ENCODE results near the gene MYO7B. TPM values are rescaled to one million over a fixed set of nuclear protein-coding genes. Genes with fewer than 3 reads are reported as not detected.

The MYO7B gene
- total and polyA plus RNA-seq, 4 donors, result 0.51 to 4.7 (median 1.9) TPM

GRCh38 chr2:127562936-127563335, 27.5 kb downstream of the MYO7B start:
- no peak overlapping the region for H3K9ac ChIP-seq (ENCODE audit: insufficient read depth in 1 of 2, low read length in 2 of 2)
- 37 to 73% methylated on average over 2 of the region's 2 CpGs for WGBS, 2 donors
- TF ChIP-seq, protein P1, sequence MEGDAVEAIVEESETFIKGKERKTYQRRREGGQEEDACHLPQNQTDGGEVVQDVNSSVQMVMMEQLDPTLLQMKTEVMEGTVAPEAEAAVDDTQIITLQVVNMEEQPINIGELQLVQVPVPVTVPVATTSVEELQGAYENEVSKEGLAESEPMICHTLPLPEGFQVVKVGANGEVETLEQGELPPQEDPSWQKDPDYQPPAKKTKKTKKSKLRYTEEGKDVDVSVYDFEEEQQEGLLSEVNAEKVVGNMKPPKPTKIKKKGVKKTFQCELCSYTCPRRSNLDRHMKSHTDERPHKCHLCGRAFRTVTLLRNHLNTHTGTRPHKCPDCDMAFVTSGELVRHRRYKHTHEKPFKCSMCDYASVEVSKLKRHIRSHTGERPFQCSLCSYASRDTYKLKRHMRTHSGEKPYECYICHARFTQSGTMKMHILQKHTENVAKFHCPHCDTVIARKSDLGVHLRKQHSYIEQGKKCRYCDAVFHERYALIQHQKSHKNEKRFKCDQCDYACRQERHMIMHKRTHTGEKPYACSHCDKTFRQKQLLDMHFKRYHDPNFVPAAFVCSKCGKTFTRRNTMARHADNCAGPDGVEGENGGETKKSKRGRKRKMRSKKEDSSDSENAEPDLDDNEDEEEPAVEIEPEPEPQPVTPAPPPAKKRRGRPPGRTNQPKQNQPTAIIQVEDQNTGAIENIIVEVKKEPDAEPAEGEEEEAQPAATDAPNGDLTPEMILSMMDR (IDR thresholded peaks at IDR 0.05; ENCODE audit: control extremely low read depth, extremely low read depth), result no peak
- ATAC-seq (ENCODE audit: insufficient read depth, low FRiP score), result no peak
- no peak overlapping the region for H3K4me3 ChIP-seq
- H3K4me1 ChIP-seq (ENCODE audit: control insufficient read depth in 5 of 5, insufficient read depth in 5 of 5, low read length in 5 of 5), result no peaks in the 10 kb centered on the region
- DNase-seq, result no peak
- H3K9me3 ChIP-seq (ENCODE audit: control insufficient read depth in 4 of 4, insufficient read depth in 3 of 4, low read length in 3 of 4), result peaks cover 0 to 7% (median 0%) of the 10 kb centered on the region in 4 donors
- no peak overlapping the region for H3K27ac ChIP-seq (ENCODE audit: low read depth in 1 of 2, low read length in 1 of 2)
- H3K27me3 ChIP-seq (ENCODE audit: control insufficient read depth in 3 of 3, insufficient read depth in 3 of 3, low read length in 2 of 3), result no peaks in the 10 kb centered on the region
- no peaks in the 10 kb centered on the region for H3K36me3 ChIP-seq (ENCODE audit: control insufficient read depth in 4 of 4, insufficient read depth in 4 of 4, low read length in 4 of 4)

DNA sequence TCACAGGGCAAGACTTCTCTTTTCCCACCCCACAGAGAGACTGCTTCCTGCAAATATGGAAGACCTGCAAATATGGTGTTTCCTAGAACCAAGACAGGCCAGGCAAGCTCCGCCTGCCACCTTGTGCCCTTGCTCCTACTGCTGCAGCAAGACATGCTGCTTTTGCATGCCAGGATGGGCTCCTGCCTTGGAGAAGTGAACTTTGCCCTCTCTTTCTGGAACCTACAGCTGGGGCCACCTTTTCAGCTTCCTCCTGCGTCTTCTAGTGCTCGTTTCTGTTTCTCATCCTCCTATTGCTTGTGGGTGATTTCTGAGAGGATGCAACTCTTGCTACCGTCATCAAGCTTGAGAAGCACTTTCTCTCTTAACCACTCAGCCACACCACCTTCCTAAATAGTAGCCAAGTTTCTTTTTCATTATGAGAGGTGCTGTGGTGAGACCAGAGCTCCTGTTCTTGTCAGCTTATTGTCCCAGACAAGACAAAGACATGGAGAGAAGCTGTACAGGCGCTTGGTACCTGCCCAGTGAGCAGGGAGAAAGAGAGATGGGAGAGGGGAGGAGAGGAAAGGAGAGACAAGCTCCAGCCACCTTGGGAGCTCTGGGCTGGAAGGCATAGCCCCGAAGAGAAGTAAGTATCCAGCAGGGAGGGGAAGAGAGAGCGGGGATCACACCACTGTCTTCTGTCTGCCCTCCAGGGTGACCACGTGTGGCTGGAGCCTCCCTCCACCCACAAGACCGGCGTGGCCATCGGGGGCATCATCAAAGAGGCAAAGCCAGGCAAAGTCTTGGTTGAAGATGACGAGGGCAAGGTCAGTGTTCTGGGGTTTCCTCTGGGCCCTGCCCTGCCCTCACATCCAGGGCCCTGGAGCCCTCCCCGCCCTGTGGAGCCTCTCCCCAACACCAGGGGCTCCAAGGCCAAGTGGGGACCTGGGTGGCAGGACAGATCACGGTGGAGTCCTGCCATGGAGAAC, 28.3 kb downstream of the MYO7B start:
- ATAC-seq (ENCODE audit: insufficient read depth, low FRiP score), result no peak
- TF ChIP-seq, protein P1 (IDR thresholded peaks at IDR 0.05; ENCODE audit: control extremely low read depth, extremely low read depth), result no peak
- Histone ChIP-seq H3K27me3 (ENCODE audit: control insufficient read depth in 3 of 3, insufficient read depth in 3 of 3, low read length in 2 of 3) (no peaks in the 10 kb centered on the region), H3K9ac (ENCODE audit: insufficient read depth in 1 of 2, low read length in 2 of 2) (no peak overlapping the region), H3K27ac (ENCODE audit: low read depth in 1 of 2, low read length in 1 of 2) (no peak overlapping the region), H3K36me3 (ENCODE audit: control insufficient read depth in 4 of 4, insufficient read depth in 4 of 4, low read length in 4 of 4) (no peaks in the 10 kb centered on the region), H3K4me3 (no peak overlapping the region), H3K9me3 (ENCODE audit: control insufficient read depth in 4 of 4, insufficient read depth in 3 of 4, low read length in 3 of 4) (peaks cover 0 to 7% (median 0%) of the 10 kb centered on the region in 4 donors), H3K4me1 (ENCODE audit: control insufficient read depth in 5 of 5, insufficient read depth in 5 of 5, low read length in 5 of 5) (no peaks in the 10 kb centered on the region)
- WGBS, 2 donors, result 70 to 72% methylated on average over 14 of the region's 14 CpGs
- DNase-seq, result no peak

GRCh38 chr2:127564429-127565260, 29.2 kb downstream of the MYO7B start:
- Histone ChIP-seq H3K4me1 (ENCODE audit: control insufficient read depth in 5 of 5, insufficient read depth in 5 of 5, low read length in 5 of 5) (no peaks in the 10 kb centered on the region), H3K27ac (ENCODE audit: low read depth in 1 of 2, low read length in 1 of 2) (no peak overlapping the region), H3K9me3 (ENCODE audit: control insufficient read depth in 4 of 4, insufficient read depth in 3 of 4, low read length in 3 of 4) (peaks cover 0 to 4% (median 0%) of the 10 kb centered on the region in 4 donors), H3K36me3 (ENCODE audit: control insufficient read depth in 4 of 4, insufficient read depth in 4 of 4, low read length in 4 of 4) (no peaks in the 10 kb centered on the region), H3K27me3 (ENCODE audit: control insufficient read depth in 3 of 3, insufficient read depth in 3 of 3, low read length in 2 of 3) (no peaks in the 10 kb centered on the region), H3K4me3 (no peak overlapping the region), H3K9ac (ENCODE audit: insufficient read depth in 1 of 2, low read length in 2 of 2) (no peak overlapping the region)
- no peak for DNase-seq
- ATAC-seq (ENCODE audit: insufficient read depth, low FRiP score), result no peak
- TF ChIP-seq, protein P1 (IDR thresholded peaks at IDR 0.05; ENCODE audit: control extremely low read depth, extremely low read depth), result no peak
- WGBS, 2 donors, result 87 to 90% methylated on average over 11 of the region's 11 CpGs
